ENCODE measurements around the gene ZNF33B. TPM values are rescaled to one million over a fixed set of nuclear protein-coding genes. Genes with fewer than 3 reads are reported as not detected.

Gene ZNF33B
- total RNA-seq, 1 experiment from 2014 or later, result 43.2 TPM

DNA sequence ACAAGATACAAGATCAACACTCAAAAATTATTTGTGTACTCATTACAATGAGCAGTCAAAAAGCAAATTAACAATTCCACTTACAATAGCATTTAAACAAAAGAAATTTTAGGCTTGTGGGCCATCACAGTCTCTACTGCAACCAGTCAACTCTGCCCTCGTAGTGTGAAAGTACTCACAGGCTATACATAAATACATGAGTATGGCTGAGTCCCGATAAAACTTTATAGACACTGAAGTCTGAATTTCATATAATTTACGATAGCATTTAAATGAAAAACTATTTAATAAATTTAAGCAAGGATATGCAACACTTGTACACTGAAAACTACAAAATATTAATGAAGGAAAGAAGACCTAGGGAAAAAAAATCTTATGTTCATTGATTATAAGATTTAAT is 90.1 kb downstream of the ZNF33B start:
- intact Hi-C loops (cut with micrococcal nuclease; ENCODE audit: unreplicated experiment), result no loop called here
- POLR2A ChIA-PET, result no interaction called here
- no peak overlapping the region for H3K27ac Mint-ChIP-seq (ENCODE audit: unreplicated experiment)
- Histone ChIP-seq H3K4me1 (peaks cover 5% of the 10 kb centered on the region; the same call in 1 of the 2 replicates), H3K27me3 (replicated peaks; ENCODE audit: control insufficient read depth, insufficient read depth, low read length) (no peaks in the 10 kb centered on the region), H3K36me3 (ENCODE audit: control insufficient read depth, insufficient read depth, low read length) (no peaks in the 10 kb centered on the region), H3K9me3 (no peaks in the 10 kb centered on the region; the same call in 1 of the 2 replicates), H3K4me3 (ENCODE audit: low read depth, low read length) (no peak overlapping the region)
- no peaks in the 10 kb centered on the region for H3K36me3 Mint-ChIP-seq (ENCODE audit: insufficient read depth, unreplicated experiment)
- no TSS peak for BruUV-seq (replicated peaks)
- peaks cover 20% of the 10 kb centered on the region for H3K9me3 Mint-ChIP-seq (ENCODE audit: unreplicated experiment)
- DNase-seq, result no peak
- no peaks in the 10 kb centered on the region for H3K4me1 Mint-ChIP-seq (ENCODE audit: low read depth, unreplicated experiment)
- H3K27me3 Mint-ChIP-seq (ENCODE audit: insufficient read depth, unreplicated experiment), result no peaks in the 10 kb centered on the region
- H3K4me3 Mint-ChIP-seq (ENCODE audit: unreplicated experiment), result no peak overlapping the region
- TF ChIP-seq, protein P1, sequence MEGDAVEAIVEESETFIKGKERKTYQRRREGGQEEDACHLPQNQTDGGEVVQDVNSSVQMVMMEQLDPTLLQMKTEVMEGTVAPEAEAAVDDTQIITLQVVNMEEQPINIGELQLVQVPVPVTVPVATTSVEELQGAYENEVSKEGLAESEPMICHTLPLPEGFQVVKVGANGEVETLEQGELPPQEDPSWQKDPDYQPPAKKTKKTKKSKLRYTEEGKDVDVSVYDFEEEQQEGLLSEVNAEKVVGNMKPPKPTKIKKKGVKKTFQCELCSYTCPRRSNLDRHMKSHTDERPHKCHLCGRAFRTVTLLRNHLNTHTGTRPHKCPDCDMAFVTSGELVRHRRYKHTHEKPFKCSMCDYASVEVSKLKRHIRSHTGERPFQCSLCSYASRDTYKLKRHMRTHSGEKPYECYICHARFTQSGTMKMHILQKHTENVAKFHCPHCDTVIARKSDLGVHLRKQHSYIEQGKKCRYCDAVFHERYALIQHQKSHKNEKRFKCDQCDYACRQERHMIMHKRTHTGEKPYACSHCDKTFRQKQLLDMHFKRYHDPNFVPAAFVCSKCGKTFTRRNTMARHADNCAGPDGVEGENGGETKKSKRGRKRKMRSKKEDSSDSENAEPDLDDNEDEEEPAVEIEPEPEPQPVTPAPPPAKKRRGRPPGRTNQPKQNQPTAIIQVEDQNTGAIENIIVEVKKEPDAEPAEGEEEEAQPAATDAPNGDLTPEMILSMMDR (IDR thresholded peaks at IDR 0.05; ENCODE audit: insufficient read depth in 1 of 2, low read depth in 1 of 2, low read length in 1 of 2, severe bottlenecking in 1 of 2, unreplicated experiment in 1 of 2), result no peak
- CTCF ChIA-PET, result no interaction called here

DNA sequence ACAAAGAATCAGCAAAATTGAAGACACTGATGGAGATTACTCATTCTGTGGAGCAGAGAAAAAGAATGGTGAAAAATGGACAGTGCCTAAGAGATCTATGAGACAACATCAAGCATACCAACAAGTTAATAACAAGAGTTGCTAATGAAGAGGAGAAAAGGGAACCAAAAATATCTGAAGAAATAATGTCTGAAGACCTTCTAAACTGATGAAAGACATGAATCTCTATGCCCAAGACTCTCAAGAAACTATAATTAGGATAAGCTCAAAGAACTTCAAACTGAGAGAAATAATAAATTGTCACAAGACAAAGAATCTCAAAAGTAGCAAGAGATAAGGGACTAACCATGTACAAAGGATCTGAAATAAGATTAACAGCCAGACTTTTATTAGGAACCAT is 93.4 kb downstream of the ZNF33B start:
- Histone ChIP-seq H3K27me3 (replicated peaks; ENCODE audit: control insufficient read depth, insufficient read depth, low read length) (no peaks in the 10 kb centered on the region), H3K36me3 (ENCODE audit: control insufficient read depth, insufficient read depth, low read length) (no peaks in the 10 kb centered on the region), H3K9me3 (peaks cover 2% of the 10 kb centered on the region), H3K4me1 (no peaks in the 10 kb centered on the region), H3K4me3 (ENCODE audit: low read depth, low read length) (no peak overlapping the region)
- intact Hi-C loops (cut with micrococcal nuclease; ENCODE audit: unreplicated experiment), result no loop called here
- no peak for DNase-seq
- H3K4me3 Mint-ChIP-seq (ENCODE audit: unreplicated experiment), result no peak overlapping the region
- H3K36me3 Mint-ChIP-seq (ENCODE audit: insufficient read depth, unreplicated experiment), result no peaks in the 10 kb centered on the region
- no peaks in the 10 kb centered on the region for H3K27me3 Mint-ChIP-seq (ENCODE audit: insufficient read depth, unreplicated experiment)
- no peak overlapping the region for H3K27ac Mint-ChIP-seq (ENCODE audit: unreplicated experiment)
- TF ChIP-seq, protein P1 (IDR thresholded peaks at IDR 0.05; ENCODE audit: insufficient read depth in 1 of 2, low read depth in 1 of 2, low read length in 1 of 2, severe bottlenecking in 1 of 2, unreplicated experiment in 1 of 2), result no peak
- peaks cover 41% of the 10 kb centered on the region for H3K9me3 Mint-ChIP-seq (ENCODE audit: unreplicated experiment)
- ChIA-PET POLR2A (no interaction called here), CTCF (no interaction called here)
- BruUV-seq (replicated peaks), result no TSS peak
- no peaks in the 10 kb centered on the region for H3K4me1 Mint-ChIP-seq (ENCODE audit: low read depth, unreplicated experiment)

DNA sequence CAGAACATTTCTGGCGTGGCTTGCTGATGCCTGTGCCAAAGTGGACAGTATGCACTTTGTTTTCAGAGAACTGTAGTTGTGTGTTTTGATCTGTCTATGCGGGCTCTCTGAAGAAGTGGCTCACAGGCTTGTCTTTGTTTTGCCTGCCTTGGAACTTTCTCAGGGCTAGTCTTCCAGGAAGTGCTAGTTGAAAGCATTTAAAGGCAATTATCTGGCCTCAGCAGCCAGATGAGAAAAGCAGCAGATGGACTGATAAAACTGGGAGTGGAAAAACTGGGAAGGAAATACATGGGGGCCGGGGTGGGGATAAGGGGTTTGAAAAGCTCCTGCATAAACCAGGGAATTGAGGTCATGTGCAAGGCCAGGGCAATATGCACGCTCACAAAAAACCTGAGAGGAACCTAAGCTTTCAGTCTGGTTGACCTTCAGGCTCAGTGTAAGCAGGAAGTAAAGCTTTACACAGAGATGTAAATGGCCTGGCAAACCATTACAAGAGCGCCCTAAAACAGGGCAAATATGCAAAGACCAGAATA is 94.5 kb downstream of the ZNF33B start:
- no peaks in the 10 kb centered on the region for H3K36me3 Mint-ChIP-seq (ENCODE audit: insufficient read depth, unreplicated experiment)
- peaks cover 41% of the 10 kb centered on the region for H3K9me3 Mint-ChIP-seq (ENCODE audit: unreplicated experiment)
- TF ChIP-seq, protein P1 (IDR thresholded peaks at IDR 0.05; ENCODE audit: insufficient read depth in 1 of 2, low read depth in 1 of 2, low read length in 1 of 2, severe bottlenecking in 1 of 2, unreplicated experiment in 1 of 2), result no peak
- no peaks in the 10 kb centered on the region for H3K27me3 ChIP-seq (replicated peaks; ENCODE audit: control insufficient read depth, insufficient read depth, low read length)
- ChIA-PET POLR2A (no interaction called here), CTCF (no interaction called here)
- DNase-seq, result no peak
- peaks cover 6% of the 10 kb centered on the region for H3K9me3 ChIP-seq
- H3K4me1 ChIP-seq, result no peaks in the 10 kb centered on the region
- no TSS peak for BruUV-seq (replicated peaks)
- intact Hi-C loops (cut with micrococcal nuclease; ENCODE audit: unreplicated experiment), result no loop called here
- H3K36me3 ChIP-seq (ENCODE audit: control insufficient read depth, insufficient read depth, low read length), result peaks cover 4% of the 10 kb centered on the region
- no peak overlapping the region for H3K4me3 Mint-ChIP-seq (ENCODE audit: unreplicated experiment)
- H3K27ac Mint-ChIP-seq (ENCODE audit: unreplicated experiment), result no peak overlapping the region
- H3K4me1 Mint-ChIP-seq (ENCODE audit: low read depth, unreplicated experiment), result no peaks in the 10 kb centered on the region
- no peak overlapping the region for H3K4me3 ChIP-seq (ENCODE audit: low read depth, low read length)
- no peaks in the 10 kb centered on the region for H3K27me3 Mint-ChIP-seq (ENCODE audit: insufficient read depth, unreplicated experiment)

Other genes with a start within 250 kb of the ZNF33B start
- 36.3 and 38.2 TPM in 2 replicates for gene BMS1, start 144.2 kb upstream of the ZNF33B start, total RNA-seq (2022)